WI38 (cell line): ENCODE data around the gene PRKCZ.

Experiments
- H3K4me3 ChIP-seq: 2 replicates; pipeline ENCODE4 v1.5.1; 2011; ENCODE audit warnings: low read depth, mild to moderate bottlenecking, control low read depth, low read length
- TF ChIP-seq, protein P1 (sequence below): IDR thresholded peaks from 2 replicates; pipeline ENCODE4 v1.5.1; 2012; ENCODE audit warnings: low read depth, mild to moderate bottlenecking, control low read depth, low read length

The PRKCZ gene

DNA sequence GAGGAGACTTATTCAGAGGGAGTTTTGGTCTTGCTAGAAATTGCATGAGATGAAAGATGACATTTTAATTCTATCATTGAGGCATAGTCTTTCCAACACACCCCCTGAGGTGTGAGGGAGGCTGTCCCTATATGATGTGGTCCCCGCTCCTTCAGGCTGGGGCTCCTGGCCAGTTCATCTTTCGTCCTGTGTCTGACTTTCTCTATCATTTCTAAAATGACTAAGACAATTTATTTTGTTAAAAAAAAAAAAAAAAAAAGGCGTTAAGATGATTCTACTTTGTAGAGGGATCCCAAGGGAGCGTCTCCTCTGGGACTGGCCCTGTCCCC lies 50.5 kb downstream of the PRKCZ start:
- TF ChIP-seq, protein P1, sequence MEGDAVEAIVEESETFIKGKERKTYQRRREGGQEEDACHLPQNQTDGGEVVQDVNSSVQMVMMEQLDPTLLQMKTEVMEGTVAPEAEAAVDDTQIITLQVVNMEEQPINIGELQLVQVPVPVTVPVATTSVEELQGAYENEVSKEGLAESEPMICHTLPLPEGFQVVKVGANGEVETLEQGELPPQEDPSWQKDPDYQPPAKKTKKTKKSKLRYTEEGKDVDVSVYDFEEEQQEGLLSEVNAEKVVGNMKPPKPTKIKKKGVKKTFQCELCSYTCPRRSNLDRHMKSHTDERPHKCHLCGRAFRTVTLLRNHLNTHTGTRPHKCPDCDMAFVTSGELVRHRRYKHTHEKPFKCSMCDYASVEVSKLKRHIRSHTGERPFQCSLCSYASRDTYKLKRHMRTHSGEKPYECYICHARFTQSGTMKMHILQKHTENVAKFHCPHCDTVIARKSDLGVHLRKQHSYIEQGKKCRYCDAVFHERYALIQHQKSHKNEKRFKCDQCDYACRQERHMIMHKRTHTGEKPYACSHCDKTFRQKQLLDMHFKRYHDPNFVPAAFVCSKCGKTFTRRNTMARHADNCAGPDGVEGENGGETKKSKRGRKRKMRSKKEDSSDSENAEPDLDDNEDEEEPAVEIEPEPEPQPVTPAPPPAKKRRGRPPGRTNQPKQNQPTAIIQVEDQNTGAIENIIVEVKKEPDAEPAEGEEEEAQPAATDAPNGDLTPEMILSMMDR = no peak
- H3K4me3 ChIP-seq = no peak overlapping the region

DNA sequence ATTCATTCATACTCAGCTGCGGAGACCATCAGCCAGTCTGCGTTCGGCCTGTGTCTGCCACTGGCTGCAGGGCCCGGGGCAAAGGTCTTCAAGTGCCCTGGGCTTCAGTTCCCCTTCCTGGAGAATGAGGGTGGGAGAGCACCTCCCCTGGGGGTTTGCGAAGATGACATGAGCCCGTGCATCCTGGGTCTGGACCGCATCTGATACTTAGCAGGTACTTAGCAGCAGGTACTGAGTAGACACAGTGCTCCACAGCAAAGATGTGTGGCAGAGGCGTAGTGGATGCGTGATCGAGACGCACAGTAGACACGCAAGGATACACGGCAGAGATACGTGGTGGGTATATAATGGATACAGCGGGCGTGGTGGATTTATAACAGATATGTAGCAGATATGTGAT lies 51.3 kb downstream of the PRKCZ start:
- no peak overlapping the region for H3K4me3 ChIP-seq
- TF ChIP-seq, protein P1 = no peak

DNA sequence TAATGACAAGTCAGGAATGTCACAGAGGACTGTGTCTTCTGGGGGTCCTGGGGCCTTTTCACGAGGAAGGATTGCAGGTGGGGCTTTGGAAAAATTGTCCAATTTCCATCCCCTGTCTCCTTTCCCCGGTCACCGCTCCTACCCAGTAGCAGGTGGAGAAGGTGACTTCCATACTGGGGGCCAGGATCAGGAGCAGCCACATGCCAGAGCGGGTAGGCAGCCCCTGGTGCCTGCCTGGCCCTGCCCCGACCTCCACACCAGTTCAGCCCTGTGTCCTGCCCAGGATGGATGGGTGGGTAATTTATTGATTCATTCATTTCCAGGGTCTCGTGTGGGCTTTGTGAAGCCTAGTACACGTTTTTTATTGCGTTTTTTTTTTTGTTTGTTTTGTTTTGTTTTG lies 51.7 kb downstream of the PRKCZ start:
- TF ChIP-seq, protein P1 = no peak
- H3K4me3 ChIP-seq = no peak overlapping the region

DNA sequence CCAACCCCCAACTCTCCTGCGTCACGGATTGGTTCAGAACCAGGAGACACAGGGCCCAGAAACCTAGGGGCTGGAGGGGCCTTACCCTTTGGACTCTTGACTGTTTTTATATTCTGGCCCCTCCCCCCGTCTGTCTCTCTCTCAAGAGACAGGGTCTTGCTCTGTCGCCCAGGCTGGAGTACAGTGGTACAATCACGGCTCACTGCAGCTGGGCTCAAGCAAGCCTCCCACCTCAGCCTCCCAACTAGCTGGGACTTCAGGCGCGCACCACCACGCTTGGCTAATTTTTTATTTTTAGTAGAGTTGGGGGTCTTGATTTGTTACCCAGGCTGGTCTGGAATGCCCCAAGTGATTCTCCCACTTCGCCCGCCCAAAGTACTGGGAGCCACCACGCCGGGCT lies 52.5 kb downstream of the PRKCZ start:
- no peak overlapping the region for H3K4me3 ChIP-seq
- TF ChIP-seq, protein P1 = no peak

DNA sequence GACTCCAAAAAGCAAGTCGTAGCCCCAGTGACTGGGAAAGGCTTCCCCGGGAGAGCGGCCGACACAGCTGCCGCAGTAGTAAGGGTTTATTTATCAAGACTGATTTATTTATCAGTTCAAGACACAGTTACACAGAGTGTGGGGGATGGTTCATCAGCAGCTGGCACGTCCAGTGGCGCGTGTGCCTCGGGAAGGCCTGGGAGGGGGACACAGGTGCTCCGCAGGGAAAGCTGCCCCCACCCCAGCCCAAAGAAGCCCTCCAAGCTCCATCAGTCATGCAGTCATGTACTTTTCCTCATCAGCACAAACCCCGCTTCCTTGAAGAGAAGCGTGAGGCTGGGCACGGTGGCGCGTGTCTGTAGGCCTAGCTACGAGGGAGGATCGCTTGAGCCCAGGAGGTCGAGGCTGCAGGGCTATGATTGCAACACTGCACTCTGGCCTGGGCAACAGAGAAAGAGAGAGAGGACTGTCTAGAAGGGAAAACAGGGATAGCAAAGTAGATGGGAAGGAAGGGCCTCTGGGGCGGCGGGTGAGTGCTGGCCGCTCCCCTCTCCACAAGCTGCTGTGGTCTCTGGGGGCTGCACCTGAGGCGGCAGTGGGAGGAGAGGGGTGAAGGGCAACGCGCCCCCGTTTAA lies 53.2 kb downstream of the PRKCZ start:
- H3K4me3 ChIP-seq = no peak overlapping the region
- TF ChIP-seq, protein P1 = no peak

DNA sequence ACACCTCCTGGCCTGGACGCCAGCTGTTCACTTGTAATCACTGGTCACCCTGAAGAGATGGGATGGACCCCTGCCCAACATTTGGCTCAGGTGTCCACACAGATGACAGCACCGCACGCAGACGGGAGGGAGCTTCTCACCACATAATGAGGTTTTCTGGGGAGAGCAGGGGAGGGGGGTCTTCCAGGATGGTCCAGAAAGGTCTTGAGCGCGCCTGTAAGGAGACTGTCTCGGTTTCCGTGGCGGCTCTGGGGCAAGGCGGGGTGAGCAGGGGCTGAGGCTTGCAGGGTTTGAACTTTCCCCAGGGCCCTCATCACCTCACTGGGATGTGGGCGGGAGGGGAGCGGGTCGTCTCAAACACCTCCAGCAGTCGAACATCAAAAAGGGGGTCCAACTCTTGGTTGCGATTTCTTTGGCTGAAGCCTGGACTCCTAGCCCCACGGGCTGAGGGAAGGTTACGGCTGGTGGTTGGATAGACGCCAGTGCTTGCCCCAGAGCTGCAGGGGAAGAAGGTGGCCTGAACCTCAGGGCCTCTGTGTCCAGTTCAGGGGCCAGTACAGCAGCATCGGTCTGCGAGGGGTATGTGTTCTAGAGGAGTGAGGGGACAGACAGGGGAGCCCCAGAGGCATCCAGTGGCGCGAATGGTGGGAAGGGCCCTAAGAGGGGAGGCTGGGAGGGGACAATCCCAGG lies 53.8 kb downstream of the PRKCZ start:
- H3K4me3 ChIP-seq = no peak overlapping the region

More for the DNA sequence above, 53.8 kb downstream of the PRKCZ start:
- TF ChIP-seq, protein P1 = no peak
